22Rv1 (cell line): ENCODE measurements around the gene NEDD4L.

ENCODE experiments used
- CTCF ChIP-seq: fragments of 450-650 bp; IDR thresholded peaks from 2 replicates; pipeline ENCODE4 v1.5.1; 2017; ENCODE audit warnings: mild to moderate bottlenecking
- ZFX ChIP-seq: fragments of 450-650 bp; IDR thresholded peaks from 2 replicates; pipeline ENCODE4 v1.6.1; 2017; ENCODE audit warnings: antibody characterized with exemption, borderline replicate concordance

GRCh38 chr18:58302811-58303210 lies 258.8 kb downstream of the NEDD4L start:
- TF ChIP-seq CTCF: no peak
- no peak for TF ChIP-seq ZFX
